Body of pancreas (tissue), 4 donors: Measurements from ENCODE around the gene ZCCHC7. TPM values are rescaled to one million over a fixed set of nuclear protein-coding genes. Genes with fewer than 3 reads are reported as not detected.

Experiments
- ATAC-seq: fragments of 150-250 bp; one replicate; pipeline ENCODE4 v1.9.1; 2016
- DNase-seq, 4 donors: peaks; one replicate each; pipeline ENCODE4 v3.0.0-alpha.2; 2019
- H3K27ac ChIP-seq, 4 donors: fragments of 200-600 bp; sonication (generic); 1 replicate in 3 of 4; 2 replicates in 1 of 4; pipeline versions ENCODE4 v1.5.1 to v1.6.1; 2016 to 2019; ENCODE audit warnings: mild to moderate bottlenecking in 1 of 4, mixed read lengths in 1 of 4, moderate library complexity in 1 of 4
- H3K27me3 ChIP-seq, 2 donors: fragments of 200-600 bp; sonication (generic); one replicate each; pipeline ENCODE4 v1.6.0; 2016; ENCODE audit warnings: mild to moderate bottlenecking in 1 of 2
- H3K36me3 ChIP-seq, 2 donors: fragments of 200-600 bp; sonication (generic); replicated peaks in 1 of 2; 2 replicates each; pipeline ENCODE4 v1.5.1; 2016; ENCODE audit warnings: low read depth in 2 of 2; ENCODE audit not compliant: insufficient read depth in 1 of 2
- H3K4me1 ChIP-seq: fragments of 200-600 bp; sonication (generic); one replicate; pipeline ENCODE4 v1.6.0; 2016
- H3K4me3 ChIP-seq, 2 donors: fragments of 200-600 bp; sonication (generic); 1 replicate in 1 of 2; 2 replicates in 1 of 2; pipeline ENCODE4 v1.5.1; 2016 to 2019
- H3K9me3 ChIP-seq, 3 donors: fragments of 200-600 bp; sonication (generic); 1 replicate in 2 of 3; 2 replicates in 1 of 3; pipeline ENCODE4 v1.5.1; 2016
- CTCF ChIP-seq, 7 experiments: fragments of 450-650 bp in 4 of 7; fragments of 200-600 bp in 3 of 7; sonication (generic) in 3 of 7; IDR thresholded peaks; one replicate each; pipeline ENCODE4 v1.5.1; 2016 to 2019; ENCODE audit warnings: antibody characterized with exemption in 7 of 7
- POLR2A ChIP-seq, 3 donors: fragments of 450-650 bp; IDR thresholded peaks; one replicate each; pipeline ENCODE4 v1.6.1; 2016; ENCODE audit warnings: antibody characterized with exemption in 3 of 3, mild to moderate bottlenecking in 2 of 3
- WGBS, 2 donors: methylation state at CpG; one replicate each; pipeline ENCODE4 v1.1.5; 2017; 5-methylcytosine and 5-hydroxymethylcytosine counted together
- intact Hi-C: fragments of 100-400 bp; cut with DNase I; formaldehyde crosslinking; loops from one replicate; pipeline ENCODE4 v1.15.1; 2023
- total RNA-seq, 2 donors: library from RNA; depleted of rRNA; stranded (reverse); fragments of >200 nt; gene quantifications; one replicate each; pipeline ENCODE4 v1.1.0, GENCODE V29; 2016

The ZCCHC7 gene
- total RNA-seq, 2 donors from 2014 or later = 10.1 to 18.1 TPM

DNA sequence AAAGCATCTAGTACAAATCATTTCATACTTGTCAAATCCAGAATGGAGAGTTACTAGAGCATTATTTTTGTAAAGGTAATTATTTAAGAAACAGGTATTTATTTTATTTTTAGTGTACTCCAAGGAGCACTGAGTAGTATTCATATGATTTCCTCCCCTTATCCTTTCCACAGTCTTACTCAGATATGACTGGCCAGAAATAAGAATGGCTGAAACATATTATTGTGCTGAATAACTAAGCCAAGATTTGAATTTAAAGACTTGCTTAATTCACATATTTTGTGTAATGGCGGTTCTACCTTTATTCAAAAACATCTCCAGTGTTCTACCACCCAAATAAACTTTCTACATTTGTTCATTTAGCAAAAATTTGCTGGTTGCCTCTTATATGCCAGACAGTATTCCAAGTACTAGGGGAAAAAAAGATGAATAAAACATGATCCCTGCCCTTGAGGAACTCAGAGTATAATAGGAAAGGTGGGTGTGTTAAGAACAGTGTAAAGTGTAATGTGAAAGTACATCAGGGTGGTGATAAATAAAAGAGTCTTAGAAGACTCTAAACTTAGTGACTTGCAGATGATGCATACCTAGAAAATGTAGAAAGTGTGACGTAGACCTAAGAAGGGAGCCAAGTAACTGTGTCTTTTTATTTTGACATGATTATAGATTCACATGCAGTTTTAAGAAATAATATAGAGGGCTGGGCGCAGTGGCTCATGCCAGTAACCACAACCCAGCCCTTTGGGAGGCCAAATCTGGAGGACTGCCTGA, 191.7 kb downstream of the ZCCHC7 start:
- Histone ChIP-seq H3K27ac (no peak overlapping the region), H3K9me3 (no peaks in the 10 kb centered on the region), H3K27me3 (no peaks in the 10 kb centered on the region), H3K4me1 (no peaks in the 10 kb centered on the region), H3K36me3 (no peaks in the 10 kb centered on the region), H3K4me3 (no peak overlapping the region)
- WGBS, 2 donors = 98 to 99% methylated on average over 3 of the region's 3 CpGs
- TF ChIP-seq CTCF (IDR thresholded peaks at IDR 0.05) = no peak
- no peak for TF ChIP-seq POLR2A (IDR thresholded peaks at IDR 0.05)
- DNase-seq = no peak
- intact Hi-C loops = no loop called here
- no peak for ATAC-seq

DNA sequence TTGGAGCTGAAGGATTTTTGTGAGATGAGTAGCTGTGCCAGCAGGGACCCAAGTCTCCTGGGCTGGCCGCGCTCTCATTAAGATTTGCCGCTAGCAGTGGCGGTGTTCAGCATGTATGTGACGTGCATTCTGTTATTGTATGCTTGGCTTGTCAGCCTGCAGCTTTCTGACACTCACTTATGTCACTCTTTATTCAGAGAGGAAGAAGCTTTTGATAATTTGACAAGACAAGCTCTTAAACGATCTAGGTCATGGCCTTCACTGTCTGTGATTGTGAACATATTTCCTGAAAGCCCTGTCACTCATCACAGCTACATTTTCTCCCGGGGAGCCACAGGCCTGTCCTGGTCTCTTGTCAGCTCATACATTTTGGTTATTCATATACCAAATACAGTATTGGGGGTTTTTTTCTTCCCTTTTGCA, 203.9 kb downstream of the ZCCHC7 start:
- no peak for TF ChIP-seq POLR2A (IDR thresholded peaks at IDR 0.05)
- TF ChIP-seq CTCF (IDR thresholded peaks at IDR 0.05) = no peak
- intact Hi-C loops = no loop called here
- Histone ChIP-seq H3K4me3 (no peak overlapping the region), H3K27ac (no peak overlapping the region), H3K9me3 (no peaks in the 10 kb centered on the region), H3K36me3 (no peaks in the 10 kb centered on the region), H3K27me3 (no peaks in the 10 kb centered on the region), H3K4me1 (peaks cover 32% of the 10 kb centered on the region)
- no peak for DNase-seq
- ATAC-seq = no peak
- WGBS, 2 donors = 76 to 82% methylated on average over 7 of the region's 7 CpGs

DNA sequence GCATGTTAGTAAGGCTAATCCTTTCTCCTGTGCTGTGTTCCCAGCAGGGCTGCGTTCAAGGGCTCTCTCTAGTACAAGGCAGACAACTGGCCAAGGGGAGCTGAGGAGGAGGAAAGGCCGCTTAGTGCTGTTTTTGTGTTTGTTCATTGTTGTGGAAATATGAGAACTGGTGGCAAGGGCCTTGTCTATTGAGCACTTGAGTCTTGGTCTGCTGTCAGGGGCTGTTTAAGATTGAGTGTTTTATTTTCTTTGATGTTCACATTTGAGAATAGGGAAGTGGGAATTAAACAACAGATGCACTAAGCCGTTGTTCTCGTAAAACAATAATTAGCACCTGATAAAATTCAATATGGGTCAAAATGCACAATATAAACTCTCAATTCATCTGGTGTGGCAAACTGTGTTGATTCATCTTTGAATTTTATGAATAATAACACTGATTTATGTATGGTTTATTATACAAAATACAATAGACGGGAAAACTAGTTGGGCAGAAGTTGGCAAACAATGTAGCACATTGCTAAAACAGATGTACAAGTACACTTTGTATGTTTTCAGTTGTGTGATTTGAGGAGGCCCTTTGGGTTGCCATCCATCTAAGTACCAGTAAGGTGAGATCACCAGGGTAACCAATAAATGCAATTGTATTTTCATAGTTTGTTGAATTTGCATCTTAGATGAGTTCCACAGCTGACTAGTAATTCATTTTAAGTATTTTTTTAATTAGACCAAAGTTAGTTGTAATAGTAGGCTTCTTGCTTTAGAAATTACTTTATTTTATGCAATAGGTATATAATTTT, 204.5 kb downstream of the ZCCHC7 start:
- intact Hi-C loops = no loop called here
- ATAC-seq = no peak

GRCh38 chr9:37325778-37326177, 205.4 kb downstream of the ZCCHC7 start:
- intact Hi-C loops = no loop called here
- no peak for ATAC-seq
- Histone ChIP-seq H3K4me1 (peaks cover 36% of the 10 kb centered on the region), H3K4me3 (no peak overlapping the region), H3K27me3 (no peaks in the 10 kb centered on the region), H3K36me3 (no peaks in the 10 kb centered on the region), H3K27ac (no peak overlapping the region), H3K9me3 (no peaks in the 10 kb centered on the region)
- TF ChIP-seq CTCF (IDR thresholded peaks at IDR 0.05) (no peak), POLR2A (IDR thresholded peaks at IDR 0.05) (no peak)
- peak in 2 of 4 donors; percentile 11 to 20 for DNase-seq
- WGBS, 2 donors = 25 to 34% methylated on average over 2 of the region's 2 CpGs

More for the DNA sequence above, 204.5 kb downstream of the ZCCHC7 start:
- TF ChIP-seq CTCF (IDR thresholded peaks at IDR 0.05) = no peak
- TF ChIP-seq POLR2A (IDR thresholded peaks at IDR 0.05) = no peak
- 93 to 98% methylated on average over 5 of the region's 5 CpGs for WGBS, 2 donors
- Histone ChIP-seq H3K27ac (no peak overlapping the region), H3K4me3 (no peak overlapping the region), H3K27me3 (no peaks in the 10 kb centered on the region), H3K4me1 (peaks cover 36% of the 10 kb centered on the region), H3K9me3 (no peaks in the 10 kb centered on the region), H3K36me3 (no peaks in the 10 kb centered on the region)
- DNase-seq = no peak
